Smooth muscle cell of the brain vasculature (primary cell): ENCODE measurements around the gene SPARC.
A peak's percentile ranks its signal among the peaks of the same experiment; 100 is the strongest.

Experiments
- DNase-seq: peaks from one replicate; pipeline ENCODE4 v3.0.0-alpha.2; 2012; ENCODE audit warnings: low read depth, low spot score

SPARC gene

DNA sequence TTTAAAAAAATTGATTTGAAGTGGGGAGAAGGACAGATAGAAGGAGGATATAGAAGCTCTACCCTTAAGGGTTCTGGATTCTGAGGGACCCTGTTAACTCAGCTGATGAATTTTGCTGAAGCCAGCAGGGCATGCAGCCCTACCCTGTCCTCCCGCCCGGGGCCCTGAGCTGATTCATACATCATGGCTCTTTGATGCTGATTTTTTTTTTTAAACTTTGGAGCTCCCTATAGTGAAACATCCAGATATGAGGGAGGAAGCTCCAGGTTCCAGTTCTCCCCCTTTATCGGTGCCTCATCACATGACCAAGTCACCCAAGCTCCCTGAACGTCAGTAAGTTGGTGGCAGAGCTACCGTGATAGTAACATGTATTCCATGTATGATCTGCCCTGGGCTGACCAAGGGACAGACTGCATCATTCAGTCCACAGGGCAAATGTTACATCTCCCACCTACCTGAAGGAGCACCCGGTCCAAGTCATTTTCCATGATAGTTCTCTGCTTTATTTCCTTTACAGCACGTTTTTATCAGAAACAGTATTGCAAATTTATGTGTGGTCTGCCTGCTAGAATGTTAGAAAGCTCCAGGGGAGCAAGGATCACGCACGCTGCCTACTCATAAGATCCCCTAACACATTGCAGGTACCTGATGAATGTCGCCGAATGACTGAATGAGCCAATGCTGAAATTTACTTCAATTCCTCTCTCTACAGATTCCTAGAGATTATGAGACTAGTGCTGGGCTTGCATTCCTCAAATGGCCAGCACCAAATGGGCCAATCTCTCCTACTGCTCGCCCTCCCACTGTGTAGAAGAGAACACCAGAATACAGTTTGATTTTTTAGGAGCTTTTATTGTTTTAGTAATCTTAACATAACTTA, 25.9 kb downstream of the SPARC start:
- peak; percentile 57 for DNase-seq

DNA sequence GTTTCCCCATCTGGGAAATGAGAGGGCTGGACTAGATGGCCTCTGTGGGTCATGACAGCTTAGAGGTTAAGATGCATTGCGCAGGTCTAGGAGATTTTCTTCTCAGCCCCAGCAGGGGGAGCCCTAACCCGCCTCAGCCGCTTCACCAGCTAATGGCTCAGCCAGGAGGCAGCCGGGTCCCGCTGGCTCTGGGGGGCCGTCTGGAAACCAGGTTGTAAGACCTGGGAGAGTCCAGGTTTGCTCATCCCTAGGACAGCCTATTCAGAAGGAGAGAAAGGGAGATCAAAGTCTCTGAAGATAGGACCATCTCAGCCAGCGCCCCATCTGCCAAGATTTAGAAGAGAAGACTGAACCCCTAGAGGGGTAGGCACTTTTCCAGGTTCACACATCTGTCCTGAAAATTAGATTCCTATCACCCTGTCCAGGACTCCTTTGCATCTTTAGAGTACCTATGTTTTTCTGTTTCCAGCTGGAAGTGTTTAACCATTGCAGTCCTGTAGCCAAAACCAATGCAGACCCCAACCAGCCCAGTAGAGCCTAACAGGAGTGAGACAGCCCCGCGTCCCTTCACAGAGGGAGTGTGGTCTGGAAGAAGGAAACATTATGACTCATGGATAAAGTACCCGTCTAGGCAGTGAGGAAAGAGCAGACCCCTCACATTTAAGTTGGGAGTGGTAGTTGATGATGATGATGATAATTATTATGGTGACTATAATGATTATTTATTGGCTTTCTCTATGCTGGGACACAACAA, 27.5 kb downstream of the SPARC start:
- peak; percentile 53 for DNase-seq

DNA sequence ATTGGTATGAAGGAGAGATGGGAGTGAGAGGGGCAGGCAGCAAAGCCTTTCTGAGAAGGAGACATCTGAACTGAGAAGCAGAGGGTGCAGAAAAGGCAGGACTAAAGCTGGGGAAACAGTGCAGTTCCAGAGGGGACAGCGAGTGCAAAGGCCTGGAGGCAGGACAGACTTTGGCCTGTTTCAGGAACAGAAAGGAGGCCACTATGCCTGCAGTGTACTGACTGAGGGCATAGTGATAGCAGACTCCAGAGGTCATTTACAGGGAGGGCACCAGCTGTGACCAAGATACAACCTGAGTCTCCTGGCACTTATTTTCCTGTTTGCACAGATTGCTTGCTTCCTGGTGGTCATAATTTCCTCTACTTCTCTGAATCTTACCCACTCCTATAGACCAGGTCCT, 29.6 kb downstream of the SPARC start:
- DNase-seq, result no peak

DNA sequence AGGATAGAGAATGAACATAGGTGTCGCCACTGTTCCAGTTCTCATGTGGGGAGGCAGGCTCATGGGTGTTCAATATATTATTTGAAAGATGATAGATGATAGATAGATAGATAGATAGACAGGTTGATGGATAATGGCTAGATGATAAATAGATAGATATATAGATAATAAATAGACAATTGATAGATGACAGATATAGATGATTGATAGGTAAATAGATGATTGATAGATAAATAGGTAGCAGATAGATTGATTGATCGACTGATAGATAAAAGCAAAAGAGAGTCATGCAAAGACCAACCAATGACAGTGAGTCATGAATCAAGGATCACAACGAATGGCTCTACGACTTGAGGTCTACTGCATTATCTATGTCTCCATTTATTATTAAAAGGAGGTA, 30.4 kb downstream of the SPARC start:
- no peak for DNase-seq

DNA sequence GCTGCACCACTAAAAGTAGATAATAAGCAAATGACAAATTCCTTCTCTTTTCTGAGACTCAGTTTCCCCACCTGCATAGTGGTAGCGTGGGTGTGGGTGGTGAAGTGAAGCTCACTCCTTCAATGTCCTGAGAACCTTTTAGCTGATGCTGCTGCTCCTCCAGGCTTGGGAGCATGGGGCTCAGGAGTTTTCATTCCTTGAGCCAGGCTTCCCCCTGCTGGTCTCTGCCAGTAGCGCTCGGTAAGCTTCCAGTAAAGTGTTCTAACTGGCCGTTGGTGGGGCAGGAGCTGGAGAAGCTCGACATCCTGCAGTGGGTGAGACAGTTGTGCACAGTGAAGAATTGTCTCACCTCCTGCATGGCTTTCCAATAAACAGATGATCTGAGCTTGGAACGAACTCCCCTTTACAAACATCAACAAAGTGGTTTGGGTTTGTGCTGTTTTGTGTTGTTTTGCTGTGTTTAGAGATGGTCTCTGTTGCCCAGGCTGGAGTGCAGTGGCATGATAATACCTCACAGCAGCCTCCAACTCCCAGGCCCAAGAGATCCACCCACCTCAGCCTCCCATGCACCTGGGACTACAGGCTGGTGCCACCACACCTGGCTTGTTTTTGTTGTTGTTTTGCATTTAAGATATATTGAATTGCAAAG, 34.6 kb downstream of the SPARC start:
- peak; percentile 72 for DNase-seq

DNA sequence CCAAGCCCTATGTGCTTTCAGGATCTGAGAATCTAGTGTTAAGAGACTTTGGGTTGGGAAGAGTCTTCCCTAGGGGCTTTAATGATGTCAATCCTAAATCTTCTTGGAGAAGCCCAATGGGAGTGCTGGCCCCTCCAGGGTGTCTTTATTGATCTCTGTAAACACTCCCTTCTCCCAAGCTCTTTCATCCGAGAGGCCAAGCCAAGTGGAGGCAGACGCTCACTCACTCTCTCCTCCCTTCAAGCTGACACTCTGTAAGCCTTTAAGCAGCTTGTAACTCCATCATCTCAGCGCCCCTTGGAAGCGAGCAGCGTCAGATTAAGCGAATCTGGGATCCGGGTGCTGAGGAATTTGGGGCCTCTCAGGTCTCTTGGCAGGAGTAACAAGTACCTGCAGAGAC, 37.7 kb downstream of the SPARC start:
- DNase-seq, result no peak

DNA sequence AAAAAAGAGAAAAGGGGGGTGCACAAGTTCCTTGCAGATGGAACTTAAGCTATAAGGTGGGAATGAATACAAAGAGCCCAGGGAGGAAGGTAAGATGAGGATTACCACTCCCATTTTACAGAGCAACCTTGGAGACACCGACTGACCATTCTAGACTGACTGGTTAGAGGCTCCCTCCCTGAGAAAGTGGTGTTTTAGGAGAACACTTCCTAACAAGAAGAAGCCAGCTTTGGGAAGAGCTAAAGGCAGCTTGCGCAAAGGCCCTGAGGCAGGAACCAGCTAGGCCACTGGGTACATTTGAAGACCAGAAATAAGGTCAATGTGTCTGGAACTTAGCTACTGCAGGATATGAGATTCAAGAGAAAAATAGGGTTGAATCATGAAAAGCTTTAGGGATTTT, 38.6 kb downstream of the SPARC start:
- DNase-seq, result no peak

DNA sequence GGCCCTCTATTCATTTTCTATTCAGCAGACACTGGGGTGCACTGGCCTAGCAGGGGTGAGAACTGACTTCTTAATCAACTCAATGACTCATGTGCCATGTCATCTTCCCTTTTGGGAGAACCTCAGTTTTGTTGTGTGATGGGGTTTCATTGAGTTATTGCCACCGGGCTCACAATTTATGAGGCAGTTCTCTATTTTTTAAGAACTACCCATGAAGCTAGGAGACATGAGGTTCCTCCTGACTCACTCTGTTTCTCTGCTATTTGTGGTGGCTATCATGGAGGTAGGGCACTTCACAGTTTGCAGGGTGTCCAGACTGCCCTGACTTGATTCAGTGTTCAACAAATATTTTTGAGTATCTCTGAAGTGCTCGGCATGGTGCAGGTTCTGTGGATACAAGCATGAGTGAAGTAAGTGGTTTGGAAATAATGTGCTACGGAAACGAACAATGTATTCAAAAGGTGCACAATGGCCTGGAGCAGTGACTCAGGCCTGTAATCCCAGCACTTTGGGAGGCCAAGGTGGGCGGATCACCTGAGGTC, 39.3 kb downstream of the SPARC start:
- no peak for DNase-seq

DNA sequence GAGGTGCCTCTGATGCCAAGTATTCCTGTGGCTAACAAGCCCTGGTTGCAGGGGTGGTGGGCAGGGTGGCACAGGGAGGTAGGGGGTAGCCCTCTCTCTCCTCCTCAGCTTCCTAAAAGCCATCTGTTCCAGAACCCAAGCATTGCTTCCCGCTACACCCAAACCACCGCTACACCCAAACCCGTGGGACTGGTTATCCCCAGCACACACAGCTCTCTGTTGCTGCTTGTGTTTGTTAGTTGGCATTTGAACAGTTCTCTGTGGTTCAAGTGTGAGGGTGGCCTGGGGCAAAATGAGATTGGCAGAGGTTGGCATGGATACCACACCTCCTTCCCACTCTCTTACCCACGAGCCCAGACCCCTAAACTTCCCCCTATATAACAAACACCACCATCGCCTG, 40.4 kb downstream of the SPARC start:
- DNase-seq, result no peak

DNA sequence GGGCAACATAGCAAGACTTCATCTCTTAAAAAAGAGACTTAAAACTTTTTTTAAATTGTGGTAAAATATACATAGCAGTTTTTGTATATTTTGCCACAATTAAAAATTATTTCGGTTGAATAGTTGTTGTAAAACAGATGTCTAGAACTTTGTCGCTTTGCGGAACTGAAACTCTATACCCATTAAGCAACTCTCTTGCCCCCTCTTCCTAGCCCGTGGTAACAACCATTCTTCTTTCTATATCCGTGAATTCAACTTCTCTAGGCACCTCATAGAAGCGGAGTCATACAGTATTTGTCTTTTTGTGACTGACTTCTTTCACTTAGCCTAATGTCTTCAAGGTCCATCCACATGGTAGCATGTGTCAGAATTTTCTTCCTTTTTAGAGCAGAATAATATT, 43.3 kb downstream of the SPARC start:
- DNase-seq, result no peak

DNA sequence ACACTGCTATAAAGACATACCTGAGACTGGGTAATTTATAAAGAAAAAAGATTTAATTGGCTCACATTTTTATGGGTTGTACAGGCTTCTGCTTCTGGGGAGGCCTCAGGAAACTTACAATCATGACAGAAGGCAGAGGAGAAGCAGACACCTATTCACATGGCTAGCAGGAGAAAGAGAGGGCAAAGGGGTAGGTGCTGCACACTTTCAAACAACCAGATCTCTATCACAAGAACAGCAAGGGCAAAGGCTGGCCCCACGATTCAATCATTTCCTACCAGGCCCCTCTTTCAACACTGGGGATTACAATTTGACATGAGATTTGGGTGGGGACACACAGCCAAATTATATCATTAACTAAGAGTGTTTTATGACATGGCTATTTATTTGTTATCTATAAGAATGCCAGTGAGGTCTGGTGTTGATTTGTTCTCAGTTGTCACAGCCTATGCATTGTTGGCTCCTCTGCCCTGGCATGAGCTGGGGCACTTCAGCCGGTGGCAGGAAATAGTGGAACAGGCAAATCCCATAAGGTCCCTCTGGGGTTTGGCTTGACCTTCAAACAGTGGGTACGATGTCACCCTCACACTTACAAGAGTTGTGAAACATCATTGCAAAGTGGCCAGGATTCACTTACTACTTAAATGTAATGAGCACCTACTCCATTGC, 44.1 kb downstream of the SPARC start:
- DNase-seq, result no peak

DNA sequence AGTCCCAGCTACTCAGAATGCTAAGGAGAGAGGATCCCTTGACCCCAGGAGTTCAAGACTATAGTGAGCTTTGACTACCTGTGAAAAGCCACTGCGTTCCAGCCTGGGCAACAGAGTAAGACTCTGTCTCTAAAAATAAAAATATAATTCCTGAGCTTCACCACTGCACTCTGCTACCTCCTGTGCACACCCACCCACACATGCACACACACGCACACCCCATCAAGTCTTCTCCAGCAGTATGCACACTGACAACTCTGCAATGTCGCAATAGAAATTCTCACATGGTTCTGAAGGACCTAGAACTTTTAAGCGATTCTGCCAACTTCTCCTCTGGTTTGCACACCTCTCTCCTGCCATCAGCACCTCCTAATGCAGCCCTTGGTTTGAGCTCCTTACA, 48.1 kb downstream of the SPARC start:
- DNase-seq, result no peak

DNA sequence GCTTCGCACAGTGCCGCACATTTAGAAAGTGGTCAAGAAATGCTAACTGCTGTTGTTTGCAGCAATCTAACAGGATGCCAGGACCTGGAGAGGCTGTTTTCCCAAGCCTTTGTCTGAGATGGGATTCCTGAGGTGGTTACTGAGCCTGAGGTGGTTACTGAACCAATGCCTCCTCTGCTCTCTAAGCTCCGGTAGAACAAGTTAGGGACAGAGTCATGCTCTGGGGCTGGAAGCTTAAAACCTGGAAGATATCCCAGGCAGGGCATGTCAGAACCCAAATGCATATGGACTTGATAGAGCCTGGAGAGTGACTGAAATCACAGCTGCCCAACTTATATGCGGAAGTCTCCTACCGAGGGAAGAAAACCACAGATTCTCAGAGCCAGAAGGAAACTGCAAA, 49.0 kb downstream of the SPARC start:
- no peak for DNase-seq

DNA sequence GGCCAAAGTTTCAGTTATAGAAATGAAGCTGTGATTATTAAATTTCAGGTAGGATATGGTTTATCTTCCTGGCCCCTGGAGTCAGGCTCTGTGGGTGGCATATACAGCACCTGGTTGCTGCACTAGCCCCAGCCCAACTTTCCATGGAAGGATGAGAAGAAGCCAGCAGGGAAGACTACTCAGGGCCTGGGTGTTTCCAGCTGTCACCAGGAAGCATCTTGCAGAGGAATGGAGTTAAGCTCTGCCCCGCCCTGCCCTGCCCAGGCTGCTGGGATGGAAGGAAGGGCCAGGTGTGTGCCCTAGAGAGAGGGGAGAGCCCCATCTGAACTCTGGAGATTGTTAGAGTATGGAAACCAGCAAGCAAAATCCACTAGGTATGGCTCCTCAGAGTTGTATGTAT, 52.8 kb downstream of the SPARC start:
- DNase-seq, result no peak

DNA sequence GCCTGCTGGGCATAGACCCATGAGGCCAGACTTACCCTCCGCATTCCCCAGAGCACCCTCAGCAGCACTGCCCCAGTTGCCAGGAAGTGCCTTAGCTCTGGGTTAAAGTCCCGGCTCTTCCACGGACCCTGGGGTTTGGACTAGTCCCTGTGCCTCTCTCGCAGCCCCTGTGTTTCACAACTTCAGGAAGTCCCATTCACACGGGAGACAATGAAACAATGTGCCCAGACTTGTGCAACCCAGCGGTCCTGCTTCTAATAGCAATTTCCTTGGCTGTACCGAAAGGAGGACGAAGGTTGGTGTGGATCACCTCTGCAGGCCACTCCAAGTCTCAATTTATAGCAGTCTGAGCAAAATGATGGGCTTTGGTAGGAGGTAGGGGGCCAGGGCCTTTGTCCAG, 53.8 kb downstream of the SPARC start:
- no peak for DNase-seq

DNA sequence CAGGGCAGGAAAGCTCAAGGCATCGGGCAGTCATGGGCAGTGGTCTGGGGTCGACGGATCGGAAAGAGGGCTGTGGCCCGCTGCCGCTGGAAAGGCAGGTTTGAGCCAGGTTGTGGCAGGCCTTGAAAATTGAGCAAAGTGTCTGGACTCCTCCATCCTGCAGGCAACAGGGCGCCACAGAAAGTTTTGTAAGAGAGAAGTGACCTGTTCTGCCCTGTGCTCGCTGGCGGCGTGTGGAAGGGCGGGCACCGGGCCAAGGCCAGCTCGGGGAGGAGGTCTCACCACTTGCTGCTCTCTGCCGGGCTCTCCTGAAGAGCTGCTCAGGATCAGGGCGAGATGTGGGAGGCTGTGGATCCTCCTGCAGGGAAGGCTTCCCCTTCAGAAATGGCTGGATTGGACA, 54.2 kb downstream of the SPARC start:
- DNase-seq, result peak; percentile 26

DNA sequence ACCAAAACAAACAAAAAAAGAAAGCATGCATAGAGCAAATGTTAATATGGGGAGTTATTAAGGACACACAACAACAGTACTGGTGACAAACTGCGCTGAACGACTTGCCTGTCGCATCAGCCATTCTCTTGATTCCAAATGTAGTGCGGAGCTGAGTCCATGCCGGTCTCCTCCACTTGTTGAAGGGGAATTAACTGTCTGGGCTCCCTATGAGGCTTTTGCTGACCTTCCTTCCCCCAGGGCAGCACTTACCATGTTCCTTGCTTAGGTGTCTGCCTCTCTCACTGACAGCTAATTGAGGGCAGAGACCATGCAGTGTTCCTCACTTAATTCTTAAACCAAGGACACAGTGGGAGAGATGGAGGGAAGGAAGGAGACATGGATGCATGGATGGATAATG, 54.8 kb downstream of the SPARC start:
- no peak for DNase-seq

DNA sequence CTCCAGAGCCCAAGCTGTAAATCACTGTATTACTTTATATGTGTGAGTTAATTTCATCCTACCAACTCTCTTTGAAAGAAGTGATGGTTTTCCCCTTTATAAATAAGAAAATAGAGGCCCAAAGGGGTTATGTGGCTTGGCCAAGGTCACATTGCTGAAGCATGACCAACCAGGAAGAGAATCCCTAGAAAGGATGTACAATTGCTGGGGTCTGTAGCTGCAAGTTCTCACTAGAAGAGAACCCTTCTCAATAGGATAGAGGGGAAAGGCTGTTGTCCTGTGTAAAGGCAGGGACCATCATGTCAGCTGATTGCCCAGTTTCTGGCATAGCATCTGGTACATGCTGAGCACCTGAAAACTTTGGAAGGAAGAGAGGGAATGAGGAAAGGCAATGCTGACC, 56.6 kb downstream of the SPARC start:
- DNase-seq, result no peak

DNA sequence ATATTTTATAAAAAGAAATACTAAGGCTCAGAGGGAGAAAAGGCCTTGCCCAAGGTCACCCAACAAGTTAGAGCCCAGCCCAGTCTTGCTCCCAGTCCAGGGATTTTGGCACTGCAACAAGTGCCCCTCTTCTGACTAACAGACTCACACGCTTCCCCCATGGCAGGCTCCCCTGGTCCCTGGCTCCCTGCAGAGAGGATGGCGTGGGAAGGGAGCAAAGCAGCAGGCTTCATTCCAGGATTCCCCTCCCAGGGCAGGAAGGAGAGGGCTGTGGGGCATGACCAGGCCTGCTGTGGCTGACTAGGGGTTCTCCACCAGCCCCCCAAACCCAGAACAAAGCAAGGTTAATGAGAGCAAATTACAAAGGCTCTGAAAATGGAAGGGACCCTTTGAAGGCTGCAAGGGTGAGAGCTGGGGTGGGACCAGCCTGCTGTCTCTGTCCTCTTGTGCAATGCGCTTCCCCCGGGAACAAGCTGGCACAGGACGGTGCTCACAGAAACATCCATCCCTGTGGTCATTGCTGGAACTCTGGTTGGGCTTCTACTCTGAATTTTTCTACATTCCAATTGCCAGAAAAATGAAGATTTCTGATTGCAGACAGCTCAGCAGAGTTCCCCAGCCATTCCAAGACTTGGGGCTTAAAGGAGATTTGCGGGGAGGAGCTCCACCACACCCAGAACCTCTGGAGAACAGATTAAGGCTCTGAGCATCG, 58.4 kb downstream of the SPARC start:
- DNase-seq, result no peak

DNA sequence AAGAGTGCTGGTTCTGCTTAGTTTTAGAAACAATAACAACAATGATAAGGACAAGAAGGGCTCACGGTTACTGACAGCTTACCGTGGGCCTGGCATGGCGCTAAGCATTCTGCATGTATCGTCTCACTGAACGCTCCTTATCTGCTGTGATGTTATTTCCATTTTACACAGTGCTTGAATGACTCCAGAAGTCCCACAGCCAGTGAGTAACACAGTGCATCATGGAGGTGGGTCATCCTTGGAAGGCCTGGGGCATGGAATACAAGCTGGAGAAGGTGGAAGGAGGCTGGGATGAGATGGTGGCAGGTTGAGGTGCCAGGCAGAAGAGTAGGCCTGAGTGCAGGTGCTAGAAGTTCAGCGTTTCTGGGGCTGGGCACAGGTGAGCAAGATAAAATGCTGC, 59.1 kb downstream of the SPARC start:
- no peak for DNase-seq

DNA sequence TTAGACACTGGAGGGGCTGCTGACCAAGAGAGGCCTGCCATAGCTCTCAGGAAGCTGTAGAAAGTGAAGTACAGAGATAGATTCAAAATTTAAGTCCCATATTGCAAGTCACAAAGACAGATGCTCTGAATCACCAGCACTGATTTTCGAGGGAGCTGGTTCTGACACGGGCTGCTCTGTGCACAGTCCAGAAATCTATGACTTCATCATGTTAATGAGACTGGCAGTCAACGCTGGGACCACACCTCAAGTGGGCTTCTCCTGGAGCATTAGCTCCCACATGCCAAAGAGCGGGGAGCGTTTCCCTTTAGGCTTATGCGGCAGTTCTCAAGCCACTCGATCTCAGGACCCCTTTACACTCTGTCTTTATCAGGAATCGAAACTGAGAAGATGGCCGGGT, 61.4 kb downstream of the SPARC start:
- no peak for DNase-seq
